Measurements from ENCODE around the gene PLCB3.

Gene PLCB3

GRCh38 chr11:64251016-64251752 is at the start of gene PLCB3:
PLCB3 (plus strand) TSS chr11:64251530; CDS start chr11:64251650, 120 bp downstream.
- DNase-seq (ENCODE audit: low read depth): peak; percentile 65

- DNase-seq (ENCODE audit: low read depth): no peak
Measured at GRCh38 chr11:64201543-64201942, 49.8 kb upstream of the PLCB3 start.

- no peak for DNase-seq (ENCODE audit: low read depth)
Measured at GRCh38 chr11:64202992-64203391, 48.3 kb upstream of the PLCB3 start.

- no peak for DNase-seq (ENCODE audit: low read depth)
Measured at GRCh38 chr11:64203421-64204079, 47.8 kb upstream of the PLCB3 start.

GRCh38 chr11:64204080-64204440 is 47.3 kb upstream of the PLCB3 start:
- DNase-seq (ENCODE audit: low read depth): no peak

- peak; percentile 71 for DNase-seq (ENCODE audit: low read depth)
Measured at GRCh38 chr11:64204464-64204989, 46.8 kb upstream of the PLCB3 start.

- DNase-seq (ENCODE audit: low read depth): peak; percentile 62
Measured at GRCh38 chr11:64206457-64207255, 44.7 kb upstream of the PLCB3 start, which contains the start of gene FERMT3. FERMT3 (plus strand) TSS chr11:64206721; CDS start chr11:64207365, 644 bp downstream.

- DNase-seq (ENCODE audit: low read depth): peak; percentile 63
Measured at GRCh38 chr11:64207256-64208085, 43.9 kb upstream of the PLCB3 start.

GRCh38 chr11:64208086-64208795 is 43.1 kb upstream of the PLCB3 start:
- DNase-seq (ENCODE audit: low read depth): no peak

- DNase-seq (ENCODE audit: low read depth): no peak
Measured at GRCh38 chr11:64208796-64209562, 42.4 kb upstream of the PLCB3 start.

- DNase-seq (ENCODE audit: low read depth): no peak
Measured at GRCh38 chr11:64209563-64209843, 41.8 kb upstream of the PLCB3 start.

GRCh38 chr11:64210301-64211020 is 40.9 kb upstream of the PLCB3 start:
- DNase-seq (ENCODE audit: low read depth): no peak

- no peak for DNase-seq (ENCODE audit: low read depth)
Measured at GRCh38 chr11:64211181-64211872, 40.0 kb upstream of the PLCB3 start.

GRCh38 chr11:64216879-64217278 is 34.5 kb upstream of the PLCB3 start:
- no peak for DNase-seq (ENCODE audit: low read depth)

GRCh38 chr11:64218628-64219353 is 32.5 kb upstream of the PLCB3 start:
- no peak for DNase-seq (ENCODE audit: low read depth)

GRCh38 chr11:64219354-64219684 is 32.0 kb upstream of the PLCB3 start:
- DNase-seq (ENCODE audit: low read depth): no peak

GRCh38 chr11:64219755-64220154 is 31.6 kb upstream of the PLCB3 start:
- no peak for DNase-seq (ENCODE audit: low read depth)

- DNase-seq (ENCODE audit: low read depth): no peak
Measured at GRCh38 chr11:64220271-64220670, 31.1 kb upstream of the PLCB3 start.

GRCh38 chr11:64220798-64221197 is 30.5 kb upstream of the PLCB3 start:
- no peak for DNase-seq (ENCODE audit: low read depth)
